ENCODE results near the gene GPER1.
A peak's percentile ranks its signal among the peaks of the same experiment; 100 is the strongest.

GPER1 gene

GRCh38 chr7:1103009-1103788 is 15.3 kb downstream of the GPER1 start:
- DNase-seq (ENCODE audit: low read depth in 3 of 3): no peak

- DNase-seq (ENCODE audit: low read depth in 3 of 3): no peak
These were observed 16.0 kb downstream of the GPER1 start for GRCh38 chr7:1103789-1104515.

GRCh38 chr7:1104516-1105179 is 16.7 kb downstream of the GPER1 start:
- DNase-seq (ENCODE audit: low read depth in 3 of 3): no peak

GRCh38 chr7:1105189-1105588 is 17.3 kb downstream of the GPER1 start:
- no peak for DNase-seq (ENCODE audit: low read depth in 3 of 3)

GRCh38 chr7:1106063-1106792 is 18.3 kb downstream of the GPER1 start:
- no peak for DNase-seq (ENCODE audit: low read depth in 3 of 3)

GRCh38 chr7:1106793-1107421 is 19.0 kb downstream of the GPER1 start:
- DNase-seq (ENCODE audit: low read depth in 3 of 3): no peak

GRCh38 chr7:1108264-1108920 is 20.5 kb downstream of the GPER1 start:
- DNase-seq (ENCODE audit: low read depth in 3 of 3): no peak

- no peak for DNase-seq (ENCODE audit: low read depth in 3 of 3)
These were observed 21.8 kb downstream of the GPER1 start for GRCh38 chr7:1109581-1110310.

- DNase-seq (ENCODE audit: low read depth in 3 of 3): no peak
These were observed 22.4 kb downstream of the GPER1 start for GRCh38 chr7:1110358-1110757.

- DNase-seq (ENCODE audit: low read depth in 3 of 3): no peak
These were observed 23.2 kb downstream of the GPER1 start for GRCh38 chr7:1111156-1111555.

GRCh38 chr7:1112109-1112508 is 24.2 kb downstream of the GPER1 start:
- no peak for DNase-seq (ENCODE audit: low read depth in 3 of 3)

- DNase-seq (ENCODE audit: low read depth in 3 of 3): no peak
These were observed 25.0 kb downstream of the GPER1 start for GRCh38 chr7:1112625-1113547.

GRCh38 chr7:1113548-1113885 is 25.6 kb downstream of the GPER1 start:
- DNase-seq (ENCODE audit: low read depth in 3 of 3): no peak

- DNase-seq (ENCODE audit: low read depth in 3 of 3): no peak
These were observed 26.2 kb downstream of the GPER1 start for GRCh38 chr7:1114088-1114487.

- no peak for DNase-seq (ENCODE audit: low read depth in 3 of 3)
These were observed 26.6 kb downstream of the GPER1 start for GRCh38 chr7:1114505-1114904.

GRCh38 chr7:1115171-1116045 is 27.5 kb downstream of the GPER1 start:
- DNase-seq (ENCODE audit: low read depth in 3 of 3): peak in 1 of 3 experiments; percentile 39

GRCh38 chr7:1116383-1117008 is 28.6 kb downstream of the GPER1 start:
- DNase-seq (ENCODE audit: low read depth in 3 of 3): peak in 1 of 3 experiments; percentile 22

All from stimulated activated CD4-positive, alpha-beta T cell treated with anti-CD3 and anti-CD28 coated beads, TNF-alpha, amount 100 ng/mL, for 24 hours (primary cell).